Measurements from ENCODE around the gene ATXN7L2. TPM values are rescaled to one million over a fixed set of nuclear protein-coding genes. Genes with fewer than 3 reads are reported as not detected.

ATXN7L2 gene
- total RNA-seq, 1 experiment from 2014 or later, result 7.3 TPM

DNA sequence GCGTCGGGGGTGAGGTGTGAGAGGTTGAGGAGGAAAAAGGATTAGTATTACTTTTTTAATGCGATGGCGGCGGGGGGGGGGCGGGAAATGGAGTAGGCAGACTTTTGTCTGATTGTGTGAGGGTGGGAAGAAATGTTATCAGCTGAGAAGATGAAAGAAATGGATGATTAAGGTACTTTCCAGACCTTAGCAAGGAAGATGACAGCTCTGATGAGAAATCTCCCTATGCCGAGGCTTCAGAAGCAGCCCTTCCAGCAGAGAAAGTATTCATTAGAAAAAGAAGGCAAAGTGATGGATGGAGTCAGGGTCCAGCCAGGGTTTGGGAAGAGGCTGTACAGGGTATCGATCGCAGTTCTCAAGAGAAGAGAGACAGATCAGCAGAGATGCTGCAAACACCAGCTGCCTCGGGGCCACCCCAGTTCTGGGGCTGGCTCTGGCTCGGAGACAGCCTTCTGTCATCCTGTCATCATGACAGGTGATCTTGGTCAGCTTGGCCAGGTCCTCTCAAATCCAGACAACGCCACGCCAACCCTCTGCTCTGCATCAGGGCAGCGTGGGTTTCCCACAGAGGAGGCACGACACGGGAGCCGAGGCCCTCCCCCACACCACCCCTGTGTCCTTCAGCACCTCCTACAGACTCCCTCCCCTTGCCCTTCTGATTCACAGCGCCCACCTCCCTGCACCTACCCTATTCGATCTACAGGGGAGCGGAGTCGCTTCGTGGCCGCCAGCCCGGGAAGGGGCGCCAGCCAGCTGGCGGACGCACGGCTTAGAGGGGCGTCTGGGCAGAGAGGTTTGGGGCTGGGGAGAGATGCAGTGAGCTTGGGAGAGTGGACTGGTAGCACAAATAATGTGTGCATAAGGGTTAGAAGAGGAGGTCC, 674 bp upstream of the ATXN7L2 start:
- H3K4me3 Mint-ChIP-seq (ENCODE audit: unreplicated experiment), result peak overlapping the region; percentile 83
- H3K27me3 Mint-ChIP-seq (ENCODE audit: insufficient read depth, unreplicated experiment), result peaks cover 31% of the 10 kb centered on the region
- BruUV-seq (replicated peaks), result no TSS peak
- H3K27ac Mint-ChIP-seq (ENCODE audit: low read depth, unreplicated experiment), result no peak overlapping the region
- ChIA-PET POLR2A (interaction anchor here (0.6 to 2.6 kb wide), 5 partner anchors 57 to 502 kb away, joined by 3 to 14 read pairs (median 3); partner anchors contain the start of genes AHCYL1, GNAI3 and PSMA5), CTCF (interaction anchor here (0.5 to 40.0 kb wide), 7 partner anchors 11 to 200 kb away, joined by 3 to 1071 read pairs (median 4); partner anchors contain the start of genes CYB561D1, GPR61 and PSRC1)
- intact Hi-C loops (cut with micrococcal nuclease), result no loop called here
- H3K9me3 Mint-ChIP-seq (ENCODE audit: unreplicated experiment), result no peaks in the 10 kb centered on the region
- DNase-seq (ENCODE audit: unreplicated experiment), result no peak
- peaks cover 10% of the 10 kb centered on the region for H3K4me1 Mint-ChIP-seq (ENCODE audit: insufficient read depth, unreplicated experiment)
- H3K36me3 Mint-ChIP-seq (ENCODE audit: insufficient read depth, unreplicated experiment), result peaks cover under 1% of the 10 kb centered on the region
- TF ChIP-seq, protein P1, sequence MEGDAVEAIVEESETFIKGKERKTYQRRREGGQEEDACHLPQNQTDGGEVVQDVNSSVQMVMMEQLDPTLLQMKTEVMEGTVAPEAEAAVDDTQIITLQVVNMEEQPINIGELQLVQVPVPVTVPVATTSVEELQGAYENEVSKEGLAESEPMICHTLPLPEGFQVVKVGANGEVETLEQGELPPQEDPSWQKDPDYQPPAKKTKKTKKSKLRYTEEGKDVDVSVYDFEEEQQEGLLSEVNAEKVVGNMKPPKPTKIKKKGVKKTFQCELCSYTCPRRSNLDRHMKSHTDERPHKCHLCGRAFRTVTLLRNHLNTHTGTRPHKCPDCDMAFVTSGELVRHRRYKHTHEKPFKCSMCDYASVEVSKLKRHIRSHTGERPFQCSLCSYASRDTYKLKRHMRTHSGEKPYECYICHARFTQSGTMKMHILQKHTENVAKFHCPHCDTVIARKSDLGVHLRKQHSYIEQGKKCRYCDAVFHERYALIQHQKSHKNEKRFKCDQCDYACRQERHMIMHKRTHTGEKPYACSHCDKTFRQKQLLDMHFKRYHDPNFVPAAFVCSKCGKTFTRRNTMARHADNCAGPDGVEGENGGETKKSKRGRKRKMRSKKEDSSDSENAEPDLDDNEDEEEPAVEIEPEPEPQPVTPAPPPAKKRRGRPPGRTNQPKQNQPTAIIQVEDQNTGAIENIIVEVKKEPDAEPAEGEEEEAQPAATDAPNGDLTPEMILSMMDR (IDR thresholded peaks at IDR 0.05; ENCODE audit: unreplicated experiment), result no peak

DNA sequence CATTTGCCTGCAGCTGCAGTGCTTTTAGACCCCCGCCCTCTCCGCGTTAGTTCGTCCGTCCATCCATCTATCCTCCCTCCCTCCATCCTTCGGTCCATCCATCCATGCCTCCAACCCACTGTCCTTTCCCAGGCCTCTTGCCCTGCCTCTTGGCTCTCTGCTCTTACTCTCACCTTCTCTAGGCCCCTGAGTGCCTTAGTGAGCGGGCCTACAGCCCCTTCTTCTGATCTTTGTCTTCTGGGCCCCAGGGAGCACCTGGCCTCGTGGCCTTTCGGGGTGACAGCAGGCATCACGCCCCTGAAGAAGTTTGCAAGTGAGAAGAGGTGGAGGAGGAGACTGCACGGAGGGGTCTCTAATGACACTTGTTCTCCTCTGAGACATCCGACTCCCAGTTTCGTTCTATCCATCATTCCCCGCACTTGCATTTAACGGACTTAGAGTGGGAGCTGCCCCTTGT, 842 bp downstream of the ATXN7L2 start:
- H3K4me1 Mint-ChIP-seq (ENCODE audit: insufficient read depth, unreplicated experiment), result peaks cover 6% of the 10 kb centered on the region
- peak overlapping the region; percentile 83 for H3K4me3 Mint-ChIP-seq (ENCODE audit: unreplicated experiment)
- no peak for DNase-seq (ENCODE audit: unreplicated experiment)
- H3K9me3 Mint-ChIP-seq (ENCODE audit: unreplicated experiment), result no peaks in the 10 kb centered on the region
- TF ChIP-seq, protein P1 (IDR thresholded peaks at IDR 0.05; ENCODE audit: unreplicated experiment), result no peak
- TSS peak; percentile 74 for BruUV-seq (replicated peaks)
- intact Hi-C loops (cut with micrococcal nuclease), result no loop called here
- ChIA-PET CTCF (interaction anchor here (0.5 to 40.0 kb wide), 7 partner anchors 10 to 171 kb away, joined by 3 to 1071 read pairs (median 4); partner anchors contain the start of genes CYB561D1 and GPR61), POLR2A (interaction anchor here (0.6 to 2.6 kb wide), 11 partner anchors 9 to 500 kb away, joined by 3 to 14 read pairs (median 3); partner anchors contain the start of genes AHCYL1, CYB561D1, GNAI3 and PSMA5)
- H3K27me3 Mint-ChIP-seq (ENCODE audit: insufficient read depth, unreplicated experiment), result peaks cover 19% of the 10 kb centered on the region
- H3K36me3 Mint-ChIP-seq (ENCODE audit: insufficient read depth, unreplicated experiment), result peaks cover 12% of the 10 kb centered on the region
- H3K27ac Mint-ChIP-seq (ENCODE audit: low read depth, unreplicated experiment), result peak overlapping the region; percentile 77

GRCh38 chr1:109485001-109485400, 1.3 kb downstream of the ATXN7L2 start:
- Mint-ChIP-seq H3K4me3 (ENCODE audit: unreplicated experiment) (peak overlapping the region; percentile 83), H3K36me3 (ENCODE audit: insufficient read depth, unreplicated experiment) (peaks cover 16% of the 10 kb centered on the region), H3K9me3 (ENCODE audit: unreplicated experiment) (no peaks in the 10 kb centered on the region), H3K27ac (ENCODE audit: low read depth, unreplicated experiment) (peak overlapping the region; percentile 77), H3K4me1 (ENCODE audit: insufficient read depth, unreplicated experiment) (peaks cover 6% of the 10 kb centered on the region), H3K27me3 (ENCODE audit: insufficient read depth, unreplicated experiment) (peaks cover 15% of the 10 kb centered on the region)
- TF ChIP-seq, protein P1 (IDR thresholded peaks at IDR 0.05; ENCODE audit: unreplicated experiment), result no peak
- BruUV-seq (replicated peaks), result no TSS peak
- CTCF ChIA-PET, result interaction anchor here (0.5 to 40.0 kb wide), 6 partner anchors 9 to 171 kb away, joined by 3 to 1071 read pairs (median 4); partner anchors contain the start of genes CYB561D1 and GPR61
- intact Hi-C loops (cut with micrococcal nuclease), result no loop called here
- DNase-seq (ENCODE audit: unreplicated experiment), result no peak
- POLR2A ChIA-PET, result interaction anchor here (0.6 to 2.6 kb wide), 4 partner anchors 9 to 61 kb away, joined by 3 to 14 read pairs (median 6); partner anchors contain the start of genes CYB561D1 and PSMA5

DNA sequence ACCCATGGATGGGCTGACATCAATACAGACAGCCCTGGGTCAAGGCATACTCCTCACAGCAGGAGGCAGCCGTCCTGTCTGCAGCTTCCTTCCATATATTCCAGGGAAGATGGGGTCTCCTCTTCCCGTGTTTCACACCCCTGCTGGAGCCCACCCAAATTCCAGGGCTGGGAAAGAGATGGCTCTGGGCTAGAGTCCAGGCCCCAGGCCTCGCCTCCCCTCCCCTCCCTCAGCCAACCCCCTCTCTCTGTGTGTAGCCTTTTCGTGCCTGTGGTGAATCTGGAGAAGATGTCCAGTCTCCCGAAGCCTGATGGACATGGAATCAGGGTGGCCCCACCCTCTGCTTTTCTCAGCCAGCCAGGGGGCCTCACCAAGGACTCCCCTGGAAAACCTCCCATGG, 3.6 kb downstream of the ATXN7L2 start:
- Mint-ChIP-seq H3K27me3 (ENCODE audit: insufficient read depth, unreplicated experiment) (no peaks in the 10 kb centered on the region), H3K27ac (ENCODE audit: low read depth, unreplicated experiment) (no peak overlapping the region), H3K9me3 (ENCODE audit: unreplicated experiment) (no peaks in the 10 kb centered on the region), H3K4me1 (ENCODE audit: insufficient read depth, unreplicated experiment) (peaks cover 6% of the 10 kb centered on the region), H3K4me3 (ENCODE audit: unreplicated experiment) (no peak overlapping the region), H3K36me3 (ENCODE audit: insufficient read depth, unreplicated experiment) (peaks cover 16% of the 10 kb centered on the region)
- POLR2A ChIA-PET, result no interaction called here
- no peak for DNase-seq (ENCODE audit: unreplicated experiment)
- intact Hi-C loops (cut with micrococcal nuclease), result no loop called here
- no TSS peak for BruUV-seq (replicated peaks)
- TF ChIP-seq, protein P1 (IDR thresholded peaks at IDR 0.05; ENCODE audit: unreplicated experiment), result no peak
- CTCF ChIA-PET, result interaction anchor here (0.6 to 40.0 kb wide), 5 partner anchors 32 to 153 kb away, joined by 3 to 1071 read pairs (median 4); partner anchors contain the start of gene GPR61

Data from MCF 10A (cell line).